LoVo (cell line): ENCODE results near the gene ZNF791.
"Not testable (repeated sequence)": the region's sequence is repeated elsewhere in the genome, so short reads cannot be mapped to it uniquely, and the experiment has no call there.

Experiments used
- DNase-seq: peaks from one replicate; pipeline ENCODE4 v3.0.0-alpha.2; 2016; ENCODE audit warnings: low spot score

Gene ZNF791

GRCh38 chr19:12667731-12668302 is 57.1 kb downstream of the ZNF791 start:
- DNase-seq, result no peak

DNA sequence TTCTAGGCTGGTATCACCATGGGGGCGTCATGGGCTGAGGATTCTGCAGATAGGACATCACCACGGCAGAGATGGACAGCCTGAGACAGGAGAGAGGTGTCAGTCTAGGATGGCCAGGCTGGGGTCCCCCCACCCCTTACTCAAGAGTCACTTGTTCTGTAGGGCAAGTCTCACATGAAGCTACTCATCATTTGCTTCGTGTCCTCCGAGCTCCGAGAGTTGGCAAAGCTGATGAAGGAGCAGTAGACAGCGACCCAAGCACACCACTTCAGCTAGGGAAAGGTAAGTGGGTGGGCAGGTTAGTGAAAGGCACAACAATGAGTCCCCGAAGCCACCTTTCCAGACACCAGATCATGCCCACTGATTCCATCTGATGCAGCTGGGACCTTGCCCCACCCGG is 57.6 kb downstream of the ZNF791 start:
- DNase-seq, result no peak

GRCh38 chr19:12668932-12669269 is 58.2 kb downstream of the ZNF791 start:
- DNase-seq, result peak; percentile 46

DNA sequence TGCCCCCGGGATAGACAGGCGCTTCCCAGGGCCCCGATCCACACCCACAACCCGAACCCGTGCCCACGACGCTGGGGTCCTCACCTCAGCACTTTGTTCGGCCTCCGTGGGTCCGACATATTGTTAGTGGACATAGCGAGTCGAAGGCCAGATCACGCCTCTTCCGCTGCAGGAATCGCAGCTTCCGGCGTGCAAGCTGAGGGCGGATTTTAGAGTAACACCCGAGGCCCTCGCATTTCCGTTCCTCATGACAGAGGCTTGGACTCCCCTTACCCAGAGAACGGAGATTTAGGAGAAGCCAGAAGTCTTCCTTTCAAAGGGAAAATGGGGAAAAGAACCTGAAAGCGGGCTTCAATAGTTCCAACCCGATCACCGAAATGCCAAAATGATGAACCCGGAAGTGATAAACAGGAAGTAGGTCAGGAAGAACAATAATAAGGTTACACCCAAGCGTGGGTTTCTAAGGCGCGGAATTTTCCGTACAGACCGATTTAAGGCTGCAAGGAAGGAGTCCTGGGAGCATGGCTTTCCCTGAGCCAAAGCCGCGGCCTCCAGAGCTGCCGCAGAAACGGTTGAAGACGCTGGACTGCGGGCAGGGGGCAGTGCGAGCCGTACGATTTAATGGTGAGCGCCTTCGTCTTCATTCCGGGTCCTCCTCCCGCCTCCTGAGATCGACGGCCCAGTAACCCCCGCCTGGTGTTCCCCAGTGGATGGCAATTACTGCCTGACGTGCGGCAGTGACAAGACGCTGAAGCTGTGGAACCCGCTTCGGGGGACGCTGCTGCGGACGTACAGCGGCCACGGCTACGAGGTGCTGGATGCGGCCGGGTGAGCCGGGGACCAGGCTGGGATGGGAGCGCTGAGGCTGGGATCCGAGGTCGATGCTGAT is 58.8 kb downstream of the ZNF791 start:
- DNase-seq, result peak; percentile 83

- no peak for DNase-seq
These were observed 59.6 kb downstream of the ZNF791 start for GRCh38 chr19:12670159-12670928.

DNA sequence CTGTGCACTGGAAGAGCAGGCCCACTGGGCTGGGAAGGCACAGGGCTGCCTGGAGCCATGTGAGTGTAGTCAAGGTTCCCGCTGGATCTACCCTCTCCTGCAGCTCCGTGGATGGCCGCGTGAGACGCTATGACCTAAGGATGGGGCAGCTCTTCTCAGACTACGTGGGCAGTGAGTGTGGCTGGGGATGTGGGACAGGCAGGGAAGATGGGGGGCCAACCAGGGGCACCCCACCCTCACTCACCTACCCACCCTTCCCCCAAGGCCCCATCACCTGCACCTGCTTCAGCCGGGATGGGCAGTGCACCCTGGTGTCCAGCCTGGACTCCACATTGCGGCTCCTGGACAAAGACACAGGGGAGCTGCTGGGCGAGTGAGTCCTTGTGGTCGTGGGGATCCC is 62.0 kb downstream of the ZNF791 start:
- DNase-seq, result no peak

GRCh38 chr19:12675399-12675798 is 64.7 kb downstream of the ZNF791 start:
- DNase-seq, result no peak

- no peak for DNase-seq
These were observed 65.2 kb downstream of the ZNF791 start for GRCh38 chr19:12675940-12676339.

GRCh38 chr19:12676384-12676792 is 65.7 kb downstream of the ZNF791 start:
- DNase-seq, result peak; percentile 72

GRCh38 chr19:12676928-12677327 is 66.2 kb downstream of the ZNF791 start:
- no peak for DNase-seq

GRCh38 chr19:12678039-12678438 is 67.3 kb downstream of the ZNF791 start:
- DNase-seq, result not testable (repeated sequence)

DNA sequence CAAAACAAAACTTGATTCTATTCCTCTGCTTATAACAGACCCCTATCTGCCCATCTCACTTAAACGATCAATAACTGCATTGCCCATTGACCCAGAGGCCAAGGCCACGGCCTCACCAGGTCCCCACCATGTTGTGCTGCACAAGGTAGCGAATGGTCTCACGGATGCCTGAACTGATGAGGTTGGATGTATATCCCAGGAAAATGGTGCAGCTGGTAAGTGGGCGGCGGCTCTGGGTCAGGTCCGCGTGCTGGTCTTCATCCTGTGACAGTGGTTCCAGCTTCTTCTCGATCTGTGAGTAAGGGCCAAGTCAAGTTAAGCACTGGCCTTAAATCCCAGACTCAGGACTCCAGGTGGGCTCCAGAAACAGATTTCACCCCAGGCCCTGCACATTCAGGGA is 69.3 kb downstream of the ZNF791 start:
- DNase-seq, result no peak

DNA sequence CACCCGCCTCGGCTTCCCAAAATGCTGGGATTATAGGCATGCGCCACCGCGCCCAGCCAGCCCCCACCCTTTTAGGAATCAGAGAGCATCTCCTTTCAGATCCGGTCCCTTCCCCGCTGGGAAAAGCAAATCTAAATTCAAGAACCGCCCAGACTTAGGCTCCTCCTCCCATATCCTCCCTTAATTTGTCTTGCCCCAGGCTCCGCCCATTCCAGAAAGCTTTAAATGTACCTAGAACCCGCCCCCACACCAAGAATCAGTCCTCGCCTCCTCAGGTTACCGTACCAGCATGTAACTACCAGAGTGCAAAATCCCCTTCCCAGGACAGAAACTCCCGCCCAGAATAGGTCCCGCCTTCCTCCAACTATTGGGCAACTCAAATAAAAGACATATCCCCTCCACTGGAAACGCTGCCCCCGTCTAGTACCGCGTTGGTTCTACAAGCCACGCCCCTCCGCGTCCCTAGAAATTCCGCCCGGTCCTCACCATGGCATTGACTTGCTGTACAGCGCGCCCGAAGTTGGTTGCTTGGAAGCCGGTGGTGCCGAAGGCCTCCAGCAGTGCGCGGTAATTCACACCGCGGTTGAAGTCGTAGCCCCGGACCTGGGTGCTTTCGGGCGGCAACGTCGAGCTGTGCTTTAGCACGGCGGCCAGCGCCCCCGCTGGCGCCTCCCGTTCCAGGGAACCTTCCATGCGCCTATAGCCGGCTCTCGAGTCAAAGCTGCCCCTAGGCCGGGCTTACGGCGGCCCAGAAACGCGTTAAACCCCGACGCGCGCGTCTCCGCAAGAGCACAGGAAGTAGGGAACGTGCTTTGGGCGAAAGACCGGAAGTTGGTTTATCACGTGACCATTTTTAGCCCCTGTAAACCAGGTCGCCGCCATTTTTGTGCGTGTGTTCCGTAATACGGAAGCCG is 70.6 kb downstream of the ZNF791 start, which contains the start of gene DHPS:
DHPS (minus strand) TSS at position 807 of the 914 bp plus-strand sequence; CDS start at position 693, 114 bp downstream.
- DNase-seq, result peak; percentile 95
